Stimulated activated CD8-positive, alpha-beta memory T cell treated with anti-CD3 and anti-CD28 coated beads, Interleukin-15, amount 100 ng/mL, for 4 hours (primary cell): Measurements from ENCODE around the gene CFL1.

Experiments
- DNase-seq, 2 donors: peaks; one replicate each; pipeline ENCODE4 v3.0.0-alpha.2; 2020; ENCODE audit warnings: low read depth in 2 of 2

The CFL1 gene

GRCh38 chr11:65870706-65871681 is 13.0 kb upstream of the CFL1 start:
- no peak for DNase-seq

GRCh38 chr11:65870307-65870658 is 12.3 kb upstream of the CFL1 start:
- DNase-seq: no peak

GRCh38 chr11:65869643-65870306 is 11.8 kb upstream of the CFL1 start:
- no peak for DNase-seq

- DNase-seq: no peak
Measured at GRCh38 chr11:65868907-65869306, 10.9 kb upstream of the CFL1 start.

GRCh38 chr11:65868076-65868667 is 10.2 kb upstream of the CFL1 start:
- DNase-seq: no peak

- no peak for DNase-seq
Measured at GRCh38 chr11:65867284-65868071, 9.5 kb upstream of the CFL1 start.

- no peak for DNase-seq
Measured at GRCh38 chr11:65866509-65867283, 8.7 kb upstream of the CFL1 start.

- DNase-seq: no peak
Measured at GRCh38 chr11:65865550-65866172, 7.7 kb upstream of the CFL1 start.

GRCh38 chr11:65864706-65865471 is 6.9 kb upstream of the CFL1 start:
- DNase-seq: no peak

- no peak for DNase-seq
Measured at GRCh38 chr11:65863889-65864705, 6.1 kb upstream of the CFL1 start.

- DNase-seq: no peak
Measured at GRCh38 chr11:65862941-65863888, 5.2 kb upstream of the CFL1 start.

- DNase-seq: no peak
Measured at GRCh38 chr11:65862191-65862735, 4.3 kb upstream of the CFL1 start.

GRCh38 chr11:65861533-65862183 is 3.7 kb upstream of the CFL1 start:
- no peak for DNase-seq

GRCh38 chr11:65861165-65861505 is 3.2 kb upstream of the CFL1 start:
- DNase-seq: no peak

- DNase-seq: peak; percentile 88 to 92
Measured at GRCh38 chr11:65860278-65861164, 2.5 kb upstream of the CFL1 start, which contains the start of gene MUS81. MUS81 (plus strand) TSS chr11:65860433; CDS start chr11:65860754, 321 bp downstream.

- no peak for DNase-seq
Measured at GRCh38 chr11:65859812-65860277, 1.9 kb upstream of the CFL1 start.
